ENCODE measurements around the gene MCRS1. TPM values are rescaled to one million over a fixed set of nuclear protein-coding genes. Genes with fewer than 3 reads are reported as not detected.

MCRS1 gene
- total RNA-seq, 2 experiments from 2014 or later: 65.4 to 75.6 TPM

DNA sequence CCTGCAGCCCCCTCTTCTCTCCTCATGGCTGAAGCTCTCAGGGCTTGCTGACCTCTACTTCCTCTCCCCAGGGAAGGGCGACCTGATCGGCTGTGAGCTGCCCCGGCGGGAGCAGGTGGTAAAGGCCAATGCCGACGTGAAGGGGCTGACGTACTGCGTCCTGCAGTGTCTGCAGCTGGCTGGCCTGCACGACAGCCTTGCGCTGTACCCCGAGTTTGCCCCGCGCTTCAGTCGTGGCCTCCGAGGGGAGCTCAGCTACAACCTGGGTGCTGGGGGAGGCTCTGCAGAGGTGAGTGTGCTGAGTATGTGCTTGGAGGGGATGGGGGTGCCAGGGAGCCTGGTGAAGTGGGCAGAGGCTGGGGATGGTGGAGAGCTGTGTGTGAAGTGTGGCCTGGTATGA is 13.7 kb downstream of the MCRS1 start:
- CTCF ChIA-PET (ENCODE audit: unreplicated experiment): interaction anchor here (0.9 to 1.5 kb wide), 3 partner anchors 27 to 197 kb away, joined by 4 read pairs; no protein-coding TSS in a partner anchor
- H3K9me2 ChIP-seq (ENCODE audit: insufficient read depth, low read length): no peaks in the 10 kb centered on the region
- H3K9me3 ChIP-seq (ENCODE audit: low read length): no peaks in the 10 kb centered on the region
- peaks cover 29% of the 10 kb centered on the region for H3K36me3 ChIP-seq (ENCODE audit: insufficient read depth, low read length)
- no peak overlapping the region for H2AFZ ChIP-seq (ENCODE audit: low read length)
- peaks cover 19% of the 10 kb centered on the region for H3K4me1 ChIP-seq (ENCODE audit: insufficient read depth, low read length, poor library complexity, severe bottlenecking)
- POLR2A ChIA-PET: interaction anchor here (0.7 to 1.5 kb wide), 3 partner anchors 11 to 331 kb away, joined by 3 to 5 read pairs (median 3); no protein-coding TSS in a partner anchor
- no TSS peak for BruUV-seq (replicated peaks)
- H3K79me2 ChIP-seq (ENCODE audit: insufficient read depth, low read depth, low read length): no peaks in the 10 kb centered on the region
- H3K4me3 ChIP-seq (ENCODE audit: low read depth, low read length, poor library complexity, severe bottlenecking): no peak overlapping the region
- no peak overlapping the region for H3K4me2 ChIP-seq (ENCODE audit: low read length)
- no peak for DNase-seq (ENCODE audit: low spot score)
- H3K27ac ChIP-seq (ENCODE audit: low read depth, low read length, poor library complexity, severe bottlenecking): no peak overlapping the region
- intact Hi-C loops (cut with micrococcal nuclease; ENCODE audit: unreplicated experiment): loop anchor here (5.0 kb wide), 1 partner anchor 68 kb away; the partner anchor contains the start of gene PRPF40B
- no peak for TF ChIP-seq EZH2phosphoT487 (IDR thresholded peaks at IDR 0.05; ENCODE audit: borderline replicate concordance, low read depth, low read length)
- TF ChIP-seq, protein P1, sequence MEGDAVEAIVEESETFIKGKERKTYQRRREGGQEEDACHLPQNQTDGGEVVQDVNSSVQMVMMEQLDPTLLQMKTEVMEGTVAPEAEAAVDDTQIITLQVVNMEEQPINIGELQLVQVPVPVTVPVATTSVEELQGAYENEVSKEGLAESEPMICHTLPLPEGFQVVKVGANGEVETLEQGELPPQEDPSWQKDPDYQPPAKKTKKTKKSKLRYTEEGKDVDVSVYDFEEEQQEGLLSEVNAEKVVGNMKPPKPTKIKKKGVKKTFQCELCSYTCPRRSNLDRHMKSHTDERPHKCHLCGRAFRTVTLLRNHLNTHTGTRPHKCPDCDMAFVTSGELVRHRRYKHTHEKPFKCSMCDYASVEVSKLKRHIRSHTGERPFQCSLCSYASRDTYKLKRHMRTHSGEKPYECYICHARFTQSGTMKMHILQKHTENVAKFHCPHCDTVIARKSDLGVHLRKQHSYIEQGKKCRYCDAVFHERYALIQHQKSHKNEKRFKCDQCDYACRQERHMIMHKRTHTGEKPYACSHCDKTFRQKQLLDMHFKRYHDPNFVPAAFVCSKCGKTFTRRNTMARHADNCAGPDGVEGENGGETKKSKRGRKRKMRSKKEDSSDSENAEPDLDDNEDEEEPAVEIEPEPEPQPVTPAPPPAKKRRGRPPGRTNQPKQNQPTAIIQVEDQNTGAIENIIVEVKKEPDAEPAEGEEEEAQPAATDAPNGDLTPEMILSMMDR (conservative IDR thresholded peaks at IDR 0.05; ENCODE audit: low read length): no peak
- H4K20me1 ChIP-seq (ENCODE audit: insufficient read depth, low read length): no peaks in the 10 kb centered on the region

DNA sequence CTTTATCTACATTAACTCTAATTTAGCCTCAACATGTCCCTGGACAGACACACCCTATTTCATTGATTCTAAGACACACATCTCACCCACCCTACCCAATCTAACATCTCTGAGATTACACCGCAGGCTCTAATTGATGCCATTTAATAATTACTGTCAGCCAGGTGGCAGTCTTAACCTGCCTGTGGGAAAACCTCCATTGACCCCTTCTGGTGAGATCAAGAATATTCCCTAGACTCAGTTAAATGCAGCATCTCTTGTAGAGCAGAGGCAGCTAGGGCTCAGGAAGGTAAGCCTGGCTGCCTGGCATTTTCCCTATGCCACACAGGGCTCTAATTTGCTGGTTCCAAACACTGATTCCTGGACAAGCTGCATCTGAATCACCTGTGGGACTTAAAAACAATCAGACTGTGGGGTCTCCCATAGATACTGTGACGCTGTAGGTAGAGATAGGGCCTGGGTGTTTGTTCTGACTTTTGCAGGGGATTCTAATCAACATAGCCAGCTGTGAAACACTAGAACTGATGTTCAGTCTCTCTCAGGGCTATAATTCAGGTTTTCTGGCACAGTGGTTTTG is 14.3 kb downstream of the MCRS1 start:
- peak; percentile 81 for DNase-seq (ENCODE audit: low spot score)
- no peaks in the 10 kb centered on the region for H3K9me2 ChIP-seq (ENCODE audit: insufficient read depth, low read length)
- CTCF ChIA-PET (ENCODE audit: unreplicated experiment): interaction anchor here (0.7 to 1.5 kb wide), 4 partner anchors 23 to 197 kb away, joined by 3 to 4 read pairs (median 4); no protein-coding TSS in a partner anchor
- no peak overlapping the region for H3K4me2 ChIP-seq (ENCODE audit: low read length)
- no peaks in the 10 kb centered on the region for H3K9me3 ChIP-seq (ENCODE audit: low read length)
- TF ChIP-seq, protein P1 (conservative IDR thresholded peaks at IDR 0.05; ENCODE audit: low read length): peak; percentile 94
- no peak for TF ChIP-seq EZH2phosphoT487 (IDR thresholded peaks at IDR 0.05; ENCODE audit: borderline replicate concordance, low read depth, low read length)
- no peaks in the 10 kb centered on the region for H4K20me1 ChIP-seq (ENCODE audit: insufficient read depth, low read length)
- no peak overlapping the region for H3K27ac ChIP-seq (ENCODE audit: low read depth, low read length, poor library complexity, severe bottlenecking)
- H3K36me3 ChIP-seq (ENCODE audit: insufficient read depth, low read length): peaks cover 22% of the 10 kb centered on the region
- BruUV-seq (replicated peaks): no TSS peak
- intact Hi-C loops (cut with micrococcal nuclease; ENCODE audit: unreplicated experiment): loop anchor here (1.0 to 5.0 kb wide), 3 partner anchors 27 to 195 kb away; partner anchors contain the start of gene PRPF40B
- POLR2A ChIA-PET: interaction anchor here (0.6 to 1.5 kb wide), 7 partner anchors 10 to 331 kb away, joined by 3 to 5 read pairs (median 3); partner anchors contain the start of gene TROAP
- H3K4me3 ChIP-seq (ENCODE audit: low read depth, low read length, poor library complexity, severe bottlenecking): no peak overlapping the region
- peaks cover 19% of the 10 kb centered on the region for H3K4me1 ChIP-seq (ENCODE audit: insufficient read depth, low read length, poor library complexity, severe bottlenecking)
- no peaks in the 10 kb centered on the region for H3K79me2 ChIP-seq (ENCODE audit: insufficient read depth, low read depth, low read length)
- H2AFZ ChIP-seq (ENCODE audit: low read length): no peak overlapping the region

DNA sequence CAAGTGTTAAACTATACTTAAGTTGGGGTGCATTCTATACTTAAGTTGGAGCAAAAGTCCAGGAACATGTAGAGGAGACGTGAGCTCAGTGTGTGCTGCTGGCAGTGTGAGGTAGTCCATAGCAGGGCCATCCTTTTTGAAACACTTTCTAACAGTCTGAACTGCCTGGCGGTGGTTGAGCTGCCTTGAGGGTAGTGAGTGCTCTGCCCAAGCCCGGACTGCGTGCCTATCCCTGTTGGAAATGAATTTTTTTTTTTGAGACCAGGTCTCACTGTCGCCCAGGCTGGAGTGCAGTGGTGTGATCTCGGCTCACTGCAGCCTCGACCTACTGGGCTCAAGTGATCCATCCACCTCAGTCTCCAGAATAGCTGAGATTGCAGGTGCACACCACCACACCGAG is 15.0 kb downstream of the MCRS1 start:
- peak overlapping the region; percentile 46 for H3K4me2 ChIP-seq (ENCODE audit: low read length)
- POLR2A ChIA-PET: interaction anchor here (0.7 to 1.5 kb wide), 6 partner anchors 10 to 230 kb away, joined by 3 to 5 read pairs (median 3); partner anchors contain the start of gene TROAP
- no peak overlapping the region for H3K4me3 ChIP-seq (ENCODE audit: low read depth, low read length, poor library complexity, severe bottlenecking)
- CTCF ChIA-PET (ENCODE audit: unreplicated experiment): interaction anchor here (0.7 to 1.5 kb wide), 4 partner anchors 24 to 196 kb away, joined by 3 to 6 read pairs (median 4); no protein-coding TSS in a partner anchor
- no TSS peak for BruUV-seq (replicated peaks)
- H4K20me1 ChIP-seq (ENCODE audit: insufficient read depth, low read length): no peaks in the 10 kb centered on the region
- no peaks in the 10 kb centered on the region for H3K9me2 ChIP-seq (ENCODE audit: insufficient read depth, low read length)
- intact Hi-C loops (cut with micrococcal nuclease; ENCODE audit: unreplicated experiment): loop anchor here (1.0 to 5.0 kb wide), 3 partner anchors 27 to 195 kb away; partner anchors contain the start of gene PRPF40B
- peaks cover 19% of the 10 kb centered on the region for H3K4me1 ChIP-seq (ENCODE audit: insufficient read depth, low read length, poor library complexity, severe bottlenecking)
- peaks cover 17% of the 10 kb centered on the region; the same call in 1 of the 2 replicates for H3K36me3 ChIP-seq (ENCODE audit: insufficient read depth, low read length)
- no peaks in the 10 kb centered on the region for H3K9me3 ChIP-seq (ENCODE audit: low read length)
- no peak for DNase-seq (ENCODE audit: low spot score)
- H3K79me2 ChIP-seq (ENCODE audit: insufficient read depth, low read depth, low read length): no peaks in the 10 kb centered on the region
- H2AFZ ChIP-seq (ENCODE audit: low read length): peak overlapping the region; percentile 77
- no peak overlapping the region for H3K27ac ChIP-seq (ENCODE audit: low read depth, low read length, poor library complexity, severe bottlenecking)
- TF ChIP-seq, protein P1 (conservative IDR thresholded peaks at IDR 0.05; ENCODE audit: low read length): no peak
- no peak for TF ChIP-seq EZH2phosphoT487 (IDR thresholded peaks at IDR 0.05; ENCODE audit: borderline replicate concordance, low read depth, low read length)

All from OCI-LY7 (cell line).